GM19452 (cell line): Measurements from ENCODE around the gene IL18R1.

ENCODE experiments used
- ATAC-seq: cut with Tn5 transposase; IDR thresholded peaks from one replicate; pipeline ENCODE4 v1.9.1; 2021; ENCODE audit not compliant: unreplicated experiment

Gene IL18R1

GRCh38 chr2:102432386-102432785 is 76.8 kb downstream of the IL18R1 start:
- ATAC-seq: no peak

GRCh38 chr2:102433973-102434654 is 78.5 kb downstream of the IL18R1 start:
- ATAC-seq: no peak

GRCh38 chr2:102434655-102435381 is 79.2 kb downstream of the IL18R1 start:
- ATAC-seq: peak; percentile 75

GRCh38 chr2:102435741-102436140 is 80.1 kb downstream of the IL18R1 start:
- ATAC-seq: no peak

- ATAC-seq: no peak
Observed at GRCh38 chr2:102436323-102436722, 80.7 kb downstream of the IL18R1 start.

GRCh38 chr2:102437122-102437521 is 81.5 kb downstream of the IL18R1 start:
- ATAC-seq: no peak

- ATAC-seq: no peak
Observed at GRCh38 chr2:102438111-102438510, 82.5 kb downstream of the IL18R1 start.

- ATAC-seq: no peak
Observed at GRCh38 chr2:102438578-102438977, 83.0 kb downstream of the IL18R1 start.

GRCh38 chr2:102439065-102439695 is 83.6 kb downstream of the IL18R1 start:
- no peak for ATAC-seq

- ATAC-seq: peak; percentile 76
Observed at GRCh38 chr2:102442967-102443828, 87.6 kb downstream of the IL18R1 start.

- ATAC-seq: no peak
Observed at GRCh38 chr2:102444233-102444632, 88.6 kb downstream of the IL18R1 start.

- no peak for ATAC-seq
Observed at GRCh38 chr2:102446936-102447335, 91.3 kb downstream of the IL18R1 start.
